Measurements from ENCODE around the gene CDNF.

The CDNF gene

GRCh38 chr10:14784459-14785055 is 53.3 kb downstream of the CDNF start:
- DNase-seq (ENCODE audit: low spot score): no peak

- no peak for DNase-seq (ENCODE audit: low spot score)
Observed at GRCh38 chr10:14782691-14783363, 55.0 kb downstream of the CDNF start.

- DNase-seq (ENCODE audit: low spot score): no peak
Observed at GRCh38 chr10:14781763-14782162, 56.1 kb downstream of the CDNF start.

- DNase-seq (ENCODE audit: low spot score): no peak
Observed at GRCh38 chr10:14779001-14779651, 58.7 kb downstream of the CDNF start.

GRCh38 chr10:14776546-14776945 is 61.3 kb downstream of the CDNF start:
- no peak for DNase-seq (ENCODE audit: low spot score)

GRCh38 chr10:14775656-14776055 is 62.2 kb downstream of the CDNF start:
- no peak for DNase-seq (ENCODE audit: low spot score)

GRCh38 chr10:14774797-14775196 is 63.0 kb downstream of the CDNF start, which contains the start of gene FAM107B:
Gene FAM107B, minus strand, starts transcription at chr10:14774897. Its CDS starts 234 bp downstream, at chr10:14774663.
- no peak for DNase-seq (ENCODE audit: low spot score)

- DNase-seq (ENCODE audit: low spot score): no peak
Observed at GRCh38 chr10:14774214-14774580, 63.6 kb downstream of the CDNF start.

GRCh38 chr10:14773551-14774213 is 64.2 kb downstream of the CDNF start:
- DNase-seq (ENCODE audit: low spot score): no peak

- no peak for DNase-seq (ENCODE audit: low spot score)
Observed at GRCh38 chr10:14772399-14772798, 65.4 kb downstream of the CDNF start.

GRCh38 chr10:14770927-14771326 is 66.9 kb downstream of the CDNF start:
- DNase-seq (ENCODE audit: low spot score): no peak
